Fibroblast of the aortic adventitia (primary cell): ENCODE data around the gene PHEX. TPM values are rescaled to one million over a fixed set of nuclear protein-coding genes. Genes with fewer than 3 reads are reported as not detected.

Source experiments
- DNase-seq: peaks from one replicate; pipeline ENCODE4 v3.0.0-alpha.2; 2010; ENCODE audit warnings: low read depth
- H3K4me3 ChIP-seq: 2 replicates; pipeline ENCODE4 v1.5.1; 2011; ENCODE audit warnings: low read depth, mild to moderate bottlenecking, control low read depth, low read length, moderate library complexity
- total RNA-seq: library from RNA; depleted of rRNA; stranded (reverse); fragments of >200 nt; gene quantifications from 2 replicates; pipeline ENCODE4 v1.2.3, GENCODE V29; 2012; ENCODE audit warnings: low replicate concordance
- TF ChIP-seq, protein P1 (sequence below): IDR thresholded peaks from 2 replicates; pipeline ENCODE4 v1.5.1; 2011; ENCODE audit warnings: mild to moderate bottlenecking, low read length, control low read depth, inconsistent platforms; ENCODE audit not compliant: insufficient read depth

PHEX gene
- total RNA-seq, 1 donor, result 6.7 TPM

DNA sequence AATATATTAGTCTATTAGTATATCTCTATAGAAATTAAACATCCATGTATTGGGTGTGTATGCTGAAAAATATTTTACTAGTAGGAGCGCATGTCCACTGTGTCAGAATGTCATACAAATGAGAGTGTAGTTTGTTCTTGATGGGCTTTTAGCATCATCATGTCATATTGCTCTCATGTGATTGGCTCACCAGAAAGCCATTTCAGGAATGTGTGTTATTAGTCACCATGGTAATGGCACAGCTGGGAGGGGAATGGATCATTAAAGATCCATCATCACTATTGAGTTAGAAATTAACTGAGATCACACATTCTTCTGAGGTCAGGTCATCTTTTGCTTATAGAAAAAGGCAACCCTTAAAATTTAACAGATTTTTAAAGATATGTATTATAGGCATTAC lies 77.3 kb downstream of the PHEX start:
- TF ChIP-seq, protein P1, sequence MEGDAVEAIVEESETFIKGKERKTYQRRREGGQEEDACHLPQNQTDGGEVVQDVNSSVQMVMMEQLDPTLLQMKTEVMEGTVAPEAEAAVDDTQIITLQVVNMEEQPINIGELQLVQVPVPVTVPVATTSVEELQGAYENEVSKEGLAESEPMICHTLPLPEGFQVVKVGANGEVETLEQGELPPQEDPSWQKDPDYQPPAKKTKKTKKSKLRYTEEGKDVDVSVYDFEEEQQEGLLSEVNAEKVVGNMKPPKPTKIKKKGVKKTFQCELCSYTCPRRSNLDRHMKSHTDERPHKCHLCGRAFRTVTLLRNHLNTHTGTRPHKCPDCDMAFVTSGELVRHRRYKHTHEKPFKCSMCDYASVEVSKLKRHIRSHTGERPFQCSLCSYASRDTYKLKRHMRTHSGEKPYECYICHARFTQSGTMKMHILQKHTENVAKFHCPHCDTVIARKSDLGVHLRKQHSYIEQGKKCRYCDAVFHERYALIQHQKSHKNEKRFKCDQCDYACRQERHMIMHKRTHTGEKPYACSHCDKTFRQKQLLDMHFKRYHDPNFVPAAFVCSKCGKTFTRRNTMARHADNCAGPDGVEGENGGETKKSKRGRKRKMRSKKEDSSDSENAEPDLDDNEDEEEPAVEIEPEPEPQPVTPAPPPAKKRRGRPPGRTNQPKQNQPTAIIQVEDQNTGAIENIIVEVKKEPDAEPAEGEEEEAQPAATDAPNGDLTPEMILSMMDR, result no peak
- no peak overlapping the region for H3K4me3 ChIP-seq
- DNase-seq, result no peak

DNA sequence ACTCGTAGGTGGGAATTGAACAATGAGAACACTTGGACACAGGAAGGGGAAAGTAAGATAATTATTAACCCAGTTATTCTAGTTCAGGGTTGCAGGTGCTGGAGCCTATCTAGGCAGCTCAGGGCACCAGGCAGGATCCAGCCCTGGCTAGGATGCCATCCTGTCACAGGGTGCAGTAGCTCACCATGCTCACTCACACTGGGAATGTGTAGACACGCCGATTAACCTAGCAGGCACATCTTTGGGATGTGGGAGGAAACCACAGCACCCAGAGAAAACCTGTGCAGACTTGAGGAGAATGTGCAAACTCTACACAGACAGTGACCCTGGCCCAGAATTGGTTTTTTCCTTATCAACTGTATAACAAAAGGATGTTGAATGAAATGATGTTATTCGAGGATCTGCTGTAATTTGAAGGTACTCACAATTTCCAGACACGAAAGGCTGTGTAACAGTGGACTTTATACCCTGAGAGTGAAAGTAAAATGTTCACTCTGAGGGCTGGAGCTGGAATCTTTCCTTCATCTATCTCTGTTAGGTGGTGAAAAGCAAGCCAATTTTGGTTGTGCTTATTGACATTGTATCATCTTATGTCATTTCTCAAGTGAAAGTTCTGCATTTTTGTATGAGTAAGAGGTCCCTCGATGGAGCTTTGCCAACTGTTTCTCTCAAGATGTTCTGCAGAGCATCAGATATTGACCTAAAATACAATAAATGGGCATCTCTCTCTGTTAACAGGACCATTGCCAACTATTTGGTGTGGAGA lies 78.8 kb downstream of the PHEX start:
- DNase-seq, result peak; percentile 75
- H3K4me3 ChIP-seq, result no peak overlapping the region
- TF ChIP-seq, protein P1, result no peak

DNA sequence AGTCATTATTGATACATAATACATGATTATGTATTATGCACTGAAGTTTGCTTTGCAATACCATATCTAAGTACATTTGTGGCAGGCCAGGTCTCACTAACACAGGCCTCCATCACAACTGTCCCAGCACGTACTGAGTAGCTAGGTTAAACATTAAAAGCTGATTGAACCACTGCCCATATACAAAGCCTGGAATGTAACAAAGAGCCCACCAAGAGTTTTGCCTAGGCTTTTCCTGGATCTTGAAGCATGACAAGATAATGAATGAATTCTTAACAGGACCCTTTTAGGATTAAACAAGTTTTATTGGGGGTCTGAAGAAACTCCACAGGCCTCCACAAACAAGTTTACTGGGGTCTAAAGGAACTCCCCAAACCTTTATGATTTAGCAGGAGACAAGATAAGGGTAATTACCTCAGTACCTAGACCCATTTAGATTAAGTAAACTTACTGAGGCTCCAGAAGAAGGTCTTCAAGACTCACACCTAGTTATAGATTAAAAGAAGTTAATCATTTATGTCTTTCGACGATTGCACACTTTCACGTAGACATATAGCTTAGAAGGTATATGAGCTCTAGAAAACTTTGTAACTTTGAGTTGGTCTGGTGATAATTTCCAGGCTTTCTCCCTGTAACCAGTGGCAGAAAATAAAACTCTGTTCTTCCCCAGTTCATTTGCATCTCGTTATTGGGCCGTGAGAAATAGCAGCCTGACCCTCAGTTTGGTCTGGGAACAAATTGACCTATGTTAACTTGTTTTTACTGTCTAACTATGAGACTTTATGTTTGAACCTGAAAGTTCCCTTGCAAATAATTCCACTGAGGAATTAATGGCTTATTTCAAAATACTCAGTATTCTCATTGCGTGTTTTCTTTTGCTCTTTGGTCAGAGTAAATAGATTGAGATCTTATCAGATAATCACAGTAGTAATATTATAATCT lies 84.8 kb downstream of the PHEX start:
- TF ChIP-seq, protein P1, result no peak
- no peak overlapping the region for H3K4me3 ChIP-seq
- no peak for DNase-seq

DNA sequence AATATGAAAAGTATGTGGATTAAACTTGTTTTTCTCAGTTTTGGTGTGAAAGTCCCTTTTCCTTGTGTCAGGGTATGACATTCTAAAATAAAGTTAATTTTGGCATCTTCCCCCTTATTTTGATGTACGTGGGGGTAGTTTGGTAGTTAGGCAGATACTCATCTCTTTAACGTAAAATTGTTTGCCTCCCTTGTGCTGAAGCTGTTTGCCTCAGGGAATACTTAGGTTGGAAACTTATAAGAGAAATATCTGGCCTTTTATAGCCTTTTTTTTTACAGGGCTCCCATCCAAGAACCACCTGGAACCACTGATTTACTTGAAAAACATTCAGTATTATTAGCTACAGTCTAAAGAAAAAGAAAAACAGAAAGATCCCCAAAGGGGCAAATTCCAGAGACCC lies 85.5 kb downstream of the PHEX start:
- TF ChIP-seq, protein P1, result no peak
- H3K4me3 ChIP-seq, result no peak overlapping the region
- no peak for DNase-seq

DNA sequence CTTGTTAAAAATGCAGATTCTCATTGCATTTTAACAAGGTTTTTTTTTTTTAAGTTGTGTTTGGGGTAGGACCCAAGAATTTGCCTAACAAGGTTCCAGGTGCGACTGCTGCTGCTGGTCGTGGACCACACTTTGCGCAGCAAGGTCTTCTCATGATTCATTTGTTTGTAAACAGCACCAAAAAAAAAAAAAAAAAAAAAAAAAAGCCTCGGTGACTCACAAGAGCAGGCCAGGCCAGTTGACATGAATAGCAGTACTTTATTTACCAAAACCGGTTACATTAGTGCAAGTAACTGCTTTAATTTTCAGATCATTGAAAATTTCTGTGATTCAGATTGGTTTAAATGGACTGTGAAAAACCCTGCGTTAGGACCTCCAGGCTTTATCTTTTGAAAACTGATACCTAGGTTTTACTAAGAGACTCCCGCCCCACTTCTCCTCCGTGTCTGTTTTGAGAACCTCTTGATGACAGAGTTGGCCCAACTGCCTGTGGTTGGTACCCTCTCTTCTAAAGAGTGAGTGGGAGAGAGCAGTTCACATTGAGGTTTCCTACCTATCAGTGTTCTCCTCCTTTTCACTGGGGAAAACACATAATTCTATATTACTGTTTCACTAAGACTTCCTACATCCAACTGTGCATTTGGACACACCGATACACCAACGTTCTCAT lies 86.2 kb downstream of the PHEX start:
- no peak overlapping the region for H3K4me3 ChIP-seq
- TF ChIP-seq, protein P1, result no peak
- no peak for DNase-seq

DNA sequence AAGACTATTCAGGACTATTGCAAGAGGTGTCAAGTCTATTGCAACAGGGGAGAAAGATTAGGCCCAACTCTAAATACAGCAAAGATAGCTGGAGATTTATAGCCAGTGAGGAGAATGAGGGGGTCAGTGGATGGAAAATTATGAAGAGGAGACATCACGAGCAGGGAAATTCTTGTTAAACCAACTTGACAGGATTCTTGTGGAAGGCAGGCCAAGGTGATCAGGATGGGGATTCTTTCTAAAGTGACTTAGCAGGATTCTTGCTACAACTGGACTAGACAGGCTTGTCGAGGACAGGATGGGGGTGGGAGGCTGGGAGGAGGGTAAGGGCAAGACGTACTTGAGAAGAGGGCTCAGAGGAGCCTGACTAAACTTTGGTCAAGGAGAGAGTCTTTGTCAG lies 89.0 kb downstream of the PHEX start:
- no peak for DNase-seq
- TF ChIP-seq, protein P1, result no peak

More for the DNA sequence above, 89.0 kb downstream of the PHEX start:
- H3K4me3 ChIP-seq, result no peak overlapping the region
